HG03575 (cell line): ENCODE results near the gene SARDH.

ENCODE experiments used
- ATAC-seq: cut with Tn5 transposase; IDR thresholded peaks from one replicate; pipeline ENCODE4 v1.9.1; 2021; ENCODE audit not compliant: unreplicated experiment, insufficient number of reproducible peaks, low FRiP score; ENCODE audit errors: extremely low read depth

The SARDH gene, protein sequence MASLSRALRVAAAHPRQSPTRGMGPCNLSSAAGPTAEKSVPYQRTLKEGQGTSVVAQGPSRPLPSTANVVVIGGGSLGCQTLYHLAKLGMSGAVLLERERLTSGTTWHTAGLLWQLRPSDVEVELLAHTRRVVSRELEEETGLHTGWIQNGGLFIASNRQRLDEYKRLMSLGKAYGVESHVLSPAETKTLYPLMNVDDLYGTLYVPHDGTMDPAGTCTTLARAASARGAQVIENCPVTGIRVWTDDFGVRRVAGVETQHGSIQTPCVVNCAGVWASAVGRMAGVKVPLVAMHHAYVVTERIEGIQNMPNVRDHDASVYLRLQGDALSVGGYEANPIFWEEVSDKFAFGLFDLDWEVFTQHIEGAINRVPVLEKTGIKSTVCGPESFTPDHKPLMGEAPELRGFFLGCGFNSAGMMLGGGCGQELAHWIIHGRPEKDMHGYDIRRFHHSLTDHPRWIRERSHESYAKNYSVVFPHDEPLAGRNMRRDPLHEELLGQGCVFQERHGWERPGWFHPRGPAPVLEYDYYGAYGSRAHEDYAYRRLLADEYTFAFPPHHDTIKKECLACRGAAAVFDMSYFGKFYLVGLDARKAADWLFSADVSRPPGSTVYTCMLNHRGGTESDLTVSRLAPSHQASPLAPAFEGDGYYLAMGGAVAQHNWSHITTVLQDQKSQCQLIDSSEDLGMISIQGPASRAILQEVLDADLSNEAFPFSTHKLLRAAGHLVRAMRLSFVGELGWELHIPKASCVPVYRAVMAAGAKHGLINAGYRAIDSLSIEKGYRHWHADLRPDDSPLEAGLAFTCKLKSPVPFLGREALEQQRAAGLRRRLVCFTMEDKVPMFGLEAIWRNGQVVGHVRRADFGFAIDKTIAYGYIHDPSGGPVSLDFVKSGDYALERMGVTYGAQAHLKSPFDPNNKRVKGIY

DNA sequence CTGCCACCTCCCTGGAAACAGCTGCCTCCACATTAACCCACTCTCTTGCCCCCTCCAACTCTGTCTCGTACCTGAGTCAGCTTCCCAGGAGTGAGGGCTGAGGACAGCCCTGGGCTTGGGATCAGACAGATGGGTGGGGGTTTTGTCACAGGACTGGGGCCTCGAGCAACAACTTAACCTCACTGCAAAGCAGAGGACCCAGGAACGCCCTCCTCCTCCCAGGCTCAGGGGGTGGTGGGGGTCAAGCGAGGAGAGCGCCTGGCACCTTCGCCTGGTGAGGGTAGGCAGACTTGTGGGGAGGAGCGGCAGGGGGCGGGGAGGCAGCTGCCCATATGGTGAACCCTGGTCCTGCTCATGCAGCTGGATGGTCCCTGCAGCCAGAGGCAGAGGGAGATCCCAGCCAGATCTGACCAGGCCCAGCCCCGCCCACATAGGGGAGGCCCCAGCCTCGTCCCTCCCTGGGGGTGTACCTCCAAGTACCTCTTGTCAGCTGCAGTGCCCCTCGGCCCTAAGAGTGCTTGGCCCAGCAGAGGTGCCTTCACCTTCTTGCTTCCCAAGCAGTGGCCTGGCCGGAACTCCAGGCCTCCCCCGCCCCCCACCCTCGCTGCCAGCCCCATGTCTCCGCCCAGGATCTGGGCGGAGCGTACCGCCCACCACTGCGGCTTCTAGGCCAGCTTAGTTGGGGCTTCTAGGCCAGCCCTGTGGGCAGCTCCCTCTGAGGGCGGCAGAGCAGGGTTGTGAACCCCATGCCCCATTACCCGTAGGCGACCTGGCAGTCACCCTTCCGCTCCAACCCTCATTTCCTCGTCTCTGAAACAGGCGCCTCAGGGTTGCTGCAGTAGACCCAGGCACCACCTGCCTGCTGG is at the start of gene SARDH:
TSS of gene SARDH (minus strand) at position 579 of the 866 bp plus-strand sequence. CDS start 4,179 bp downstream, outside the sequence.
- ATAC-seq = no peak

DNA sequence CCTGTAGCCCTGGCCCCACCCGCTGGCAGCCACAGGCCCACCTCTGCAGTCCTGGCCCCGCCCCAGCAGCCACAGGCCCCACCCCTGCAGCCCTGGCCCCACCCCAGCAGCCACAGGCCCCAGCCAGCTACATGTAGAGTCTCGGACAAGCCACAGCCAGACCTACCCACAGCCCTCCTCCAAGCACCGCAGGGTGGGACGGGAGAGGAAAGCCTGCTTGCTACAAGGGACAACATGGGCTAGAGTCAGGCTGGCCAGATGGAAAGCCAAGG is 49.5 kb upstream of the SARDH start:
- ATAC-seq = no peak

DNA sequence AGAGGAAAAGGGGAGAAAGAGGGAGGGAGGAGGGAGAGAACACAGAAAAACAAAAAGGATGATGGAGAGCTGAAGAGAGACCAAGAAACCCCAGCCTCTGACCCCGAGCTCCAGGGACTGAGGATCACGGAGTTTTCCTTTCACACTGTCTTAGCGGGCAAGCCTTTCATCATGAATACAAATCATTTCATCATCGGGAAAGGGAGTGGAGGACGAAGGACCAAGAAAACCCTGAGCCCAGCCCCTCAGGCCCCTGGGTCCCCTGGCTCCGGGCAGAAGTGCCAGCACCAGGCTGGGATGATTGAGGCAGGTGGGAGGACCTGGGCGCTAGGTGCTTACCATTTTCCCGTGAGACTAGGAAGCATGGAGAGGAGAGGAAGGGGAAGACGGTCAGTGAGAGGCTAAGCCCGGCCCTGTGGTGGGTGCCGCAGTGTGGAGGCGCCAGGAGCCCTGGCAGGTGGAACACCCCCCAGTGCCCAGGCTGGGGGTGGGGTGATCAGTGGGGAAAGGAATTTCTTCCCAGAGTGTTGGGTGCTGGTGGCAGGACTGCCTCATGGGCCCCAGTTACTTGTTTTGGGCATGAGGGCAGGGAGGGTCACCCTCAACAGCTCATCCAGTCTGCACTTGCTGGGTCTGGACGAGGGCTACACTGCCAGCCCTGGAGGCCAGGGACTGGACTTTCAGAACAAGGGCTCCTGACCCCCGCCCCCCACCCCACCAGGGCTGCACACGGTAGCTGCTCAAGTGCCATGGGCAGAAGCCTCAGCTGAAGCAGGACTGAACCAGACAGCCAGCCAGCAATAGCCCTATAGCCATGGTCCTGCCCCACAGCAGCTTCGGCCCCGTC is 49.0 kb upstream of the SARDH start:
- no peak for ATAC-seq

DNA sequence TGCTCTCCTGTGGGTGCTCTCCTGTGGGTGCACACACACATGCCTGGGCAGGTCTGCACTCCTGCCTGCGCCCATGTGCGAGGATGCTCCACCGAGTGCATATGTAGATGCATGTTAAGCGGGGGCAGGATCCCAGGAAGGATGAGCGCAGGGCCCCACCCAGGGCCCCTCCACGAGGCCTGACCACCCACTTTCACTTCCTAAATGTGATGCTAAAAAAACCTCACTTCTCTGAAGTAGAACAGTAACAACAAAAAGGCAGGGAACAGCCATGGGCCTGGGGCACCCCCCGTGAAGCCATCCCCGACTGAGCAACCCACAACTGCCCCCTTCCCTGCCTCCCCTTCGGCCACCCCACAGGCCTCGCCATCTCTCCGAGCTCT is 48.2 kb upstream of the SARDH start:
- no peak for ATAC-seq

DNA sequence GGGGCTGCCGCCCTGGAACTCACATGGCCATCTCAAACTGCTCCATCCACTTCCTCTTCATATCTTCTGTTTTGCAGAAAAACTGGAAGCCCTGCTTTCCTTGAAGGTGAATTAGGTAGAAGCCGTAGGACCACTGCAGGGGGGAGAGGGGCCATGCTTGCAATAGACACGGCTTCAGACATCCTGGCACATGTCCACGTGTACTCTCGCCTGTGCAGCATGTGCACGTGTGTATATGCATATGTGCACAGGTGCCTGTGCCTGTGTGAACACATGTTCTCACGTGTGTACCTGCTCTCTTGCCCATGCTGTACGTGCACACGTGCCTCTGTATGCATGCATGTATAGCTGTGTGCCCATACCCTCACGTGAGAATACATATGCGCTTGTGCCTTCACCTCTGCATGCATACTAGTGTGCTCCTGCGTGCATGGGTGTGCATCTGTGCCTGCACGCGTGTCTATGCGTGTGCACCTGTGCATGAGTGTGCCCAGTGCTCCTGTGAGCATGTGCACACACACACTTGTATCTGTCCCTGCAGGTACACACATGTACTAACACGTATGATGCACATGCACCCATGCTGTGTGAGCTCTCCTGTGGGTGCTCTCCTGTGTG is 47.7 kb upstream of the SARDH start:
- ATAC-seq = no peak

DNA sequence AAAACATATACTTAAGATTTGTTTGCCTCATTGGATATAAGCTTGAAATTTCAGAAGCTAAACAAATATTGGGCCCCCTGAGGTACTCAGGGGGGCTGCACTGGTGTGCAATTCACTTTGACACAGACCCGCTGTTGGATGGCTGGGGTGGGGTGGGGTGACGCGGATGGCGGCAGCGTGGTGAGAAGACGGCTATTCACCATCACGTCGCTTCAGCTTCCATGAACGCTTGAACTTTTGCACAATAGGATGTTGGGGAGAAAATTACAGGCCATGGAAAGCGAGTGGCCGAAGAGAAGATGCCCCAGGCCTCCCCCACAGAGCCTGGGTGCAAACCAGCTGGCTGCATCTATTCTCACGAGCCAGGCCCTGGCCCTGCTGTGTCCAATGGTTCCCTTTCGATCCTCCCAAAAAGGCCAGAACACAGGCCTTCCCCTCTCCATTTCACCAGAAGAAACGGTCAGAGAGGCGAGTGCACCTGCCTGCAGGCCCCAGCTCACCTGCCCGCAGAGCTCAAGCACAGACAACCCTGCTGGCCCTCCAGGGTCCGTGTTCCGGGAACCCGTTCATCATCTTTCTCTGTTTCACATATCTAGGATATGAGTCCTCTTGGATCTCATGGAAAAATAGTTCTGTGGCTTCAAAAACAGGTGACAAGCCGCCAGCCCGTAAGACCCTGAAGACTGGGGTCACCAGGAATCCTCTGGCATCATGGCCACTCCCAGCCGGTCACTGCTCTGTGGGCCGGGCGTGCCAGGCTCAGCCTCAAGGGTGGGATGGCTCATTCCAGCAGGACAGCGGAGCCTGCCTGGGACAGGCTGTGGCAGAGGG is 46.8 kb upstream of the SARDH start:
- ATAC-seq = no peak

DNA sequence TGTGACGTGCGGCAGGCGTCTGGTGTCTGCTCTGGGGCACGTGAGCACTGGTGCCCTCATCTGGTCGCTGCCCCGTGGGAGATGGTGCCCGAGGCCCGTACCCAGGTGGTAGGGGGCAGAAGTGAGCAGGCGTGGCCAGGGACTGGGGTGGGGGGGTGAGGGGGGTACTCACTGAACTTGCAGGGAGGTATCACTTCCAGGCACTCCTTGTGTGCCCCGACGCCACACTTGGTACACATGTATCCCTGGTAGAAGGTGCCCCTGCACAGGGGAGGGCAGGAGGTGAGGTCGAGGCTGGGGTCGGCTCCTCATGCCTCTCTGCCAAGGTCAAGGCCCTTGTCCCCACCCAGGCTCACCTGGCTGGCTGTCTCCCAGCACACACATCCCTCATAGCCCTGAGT is 45.2 kb upstream of the SARDH start:
- no peak for ATAC-seq

DNA sequence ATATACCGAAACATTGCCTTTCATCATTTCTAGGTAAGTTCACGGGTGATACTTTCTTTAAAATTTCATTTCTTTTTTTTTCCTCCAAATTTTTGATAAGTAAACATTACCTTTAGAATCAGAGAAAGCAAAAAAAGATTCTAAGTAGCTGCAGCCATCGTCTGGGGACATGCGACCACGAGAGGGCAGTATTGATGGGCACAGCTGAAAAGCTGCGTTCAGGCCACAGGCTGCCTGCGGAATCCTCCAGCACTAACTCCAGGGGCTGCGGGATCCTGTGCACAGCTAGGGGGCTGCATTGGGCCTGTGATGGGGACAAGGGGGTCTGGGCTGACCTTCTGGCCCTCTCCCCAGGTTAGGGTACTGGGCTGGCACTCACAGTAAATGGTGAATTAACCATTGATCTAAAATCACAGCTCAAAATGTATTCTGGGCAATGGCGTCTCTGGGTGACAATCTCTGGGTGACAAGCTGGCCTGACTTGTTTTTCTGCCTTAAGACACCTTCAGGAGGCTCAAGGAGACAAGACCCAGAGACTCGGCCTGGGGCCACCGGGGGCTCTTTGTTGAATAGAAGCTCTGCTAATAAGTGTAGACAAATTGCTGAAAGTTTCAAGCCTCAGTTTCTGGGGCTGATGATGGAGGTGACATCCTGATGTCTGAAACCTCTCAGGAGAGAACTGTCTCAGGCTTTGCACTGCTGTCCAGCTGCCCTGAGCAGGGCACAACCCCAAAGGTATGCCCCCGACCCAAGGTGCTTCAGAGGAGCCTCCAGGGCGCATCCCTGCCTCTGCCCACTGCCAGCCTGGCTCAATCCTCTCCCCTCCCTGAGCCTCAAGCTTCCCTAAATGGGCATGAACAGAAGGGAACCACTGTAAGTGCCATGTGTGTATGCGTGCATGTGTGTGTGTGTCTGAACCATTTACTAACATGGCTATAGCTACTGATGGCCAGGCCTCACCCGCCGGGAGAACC is 44.3 kb upstream of the SARDH start:
- ATAC-seq = no peak

DNA sequence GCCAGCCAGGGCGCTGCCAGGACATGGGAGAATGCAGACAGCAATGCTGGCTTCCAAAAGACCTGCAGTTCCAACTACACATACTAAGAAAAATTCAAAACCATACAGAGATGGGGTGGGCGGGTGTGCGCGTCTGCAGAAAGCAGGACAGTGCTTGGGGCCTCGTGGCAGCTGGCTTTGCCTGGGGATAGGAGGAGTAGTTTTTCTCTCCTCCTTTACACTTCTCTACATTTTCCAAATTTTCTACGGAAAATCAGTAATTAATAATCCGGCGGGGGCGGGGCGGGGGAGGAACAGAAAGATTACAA is 43.6 kb upstream of the SARDH start:
- no peak for ATAC-seq

DNA sequence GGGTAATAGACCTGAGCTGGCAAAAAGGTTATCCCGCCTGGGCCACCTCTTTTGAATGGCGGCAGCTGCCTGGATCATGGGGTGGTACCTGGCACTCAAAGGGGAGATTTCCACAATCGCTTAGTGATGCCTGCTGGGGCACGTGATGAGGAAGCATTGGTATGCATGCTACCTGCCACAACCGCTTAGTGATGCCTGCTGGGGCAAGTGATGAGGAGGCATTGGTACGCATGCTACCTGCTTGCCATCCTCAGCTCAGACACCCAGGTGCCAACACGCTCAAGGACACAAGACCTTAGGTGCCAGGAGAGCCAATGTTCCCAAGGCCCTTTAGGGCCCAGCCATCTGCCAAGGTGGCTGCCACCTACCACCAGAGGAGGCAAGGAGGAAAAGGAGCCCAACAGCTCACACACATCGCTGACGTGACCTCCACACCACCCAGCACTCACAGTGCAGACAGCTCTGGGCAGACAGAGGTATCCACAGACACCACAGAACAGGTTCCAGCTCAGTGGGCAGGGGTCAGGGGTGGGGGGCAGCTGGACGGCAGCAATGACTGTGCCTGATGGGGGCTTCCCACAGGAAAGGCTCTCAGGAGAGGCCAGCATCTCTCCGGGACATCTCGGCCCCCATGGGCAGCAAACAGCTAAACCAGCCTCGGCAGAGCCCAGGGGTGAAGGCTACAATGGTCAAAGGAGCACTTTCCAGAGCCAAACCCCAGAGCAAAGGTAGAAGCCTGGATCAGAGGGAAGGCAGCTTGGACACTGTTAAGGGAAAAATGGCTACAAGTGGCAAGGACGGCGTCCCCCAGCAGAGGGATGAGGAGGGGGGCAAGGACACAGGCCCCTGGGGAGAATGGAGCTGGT is 43.0 kb upstream of the SARDH start:
- ATAC-seq = no peak

DNA sequence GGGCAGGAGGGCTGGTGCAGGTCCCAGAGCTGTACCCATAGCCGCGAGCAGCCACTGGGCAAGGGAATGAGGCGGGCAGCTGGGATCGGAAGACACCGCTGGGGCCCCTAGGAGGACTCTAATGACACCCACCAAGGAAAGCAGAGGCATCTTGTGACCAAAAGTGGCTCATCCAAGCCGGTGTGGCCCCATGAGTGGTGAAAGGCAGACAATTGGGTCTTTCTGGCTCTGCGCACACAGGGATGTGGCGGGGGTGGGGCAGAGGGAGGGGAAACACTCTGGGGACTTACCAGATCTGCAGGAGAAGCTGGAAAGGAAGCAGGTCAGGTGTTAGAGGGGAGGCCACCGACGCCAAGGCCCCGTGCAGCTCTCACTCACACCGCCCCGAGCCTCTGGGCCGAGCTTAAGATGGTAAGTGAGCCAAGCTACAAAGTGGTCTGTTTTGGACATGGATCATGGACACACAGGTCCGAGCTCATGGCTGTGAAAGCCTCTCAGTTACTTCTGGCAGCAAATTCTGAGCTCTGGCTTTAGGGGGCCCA is 42.3 kb upstream of the SARDH start:
- no peak for ATAC-seq

DNA sequence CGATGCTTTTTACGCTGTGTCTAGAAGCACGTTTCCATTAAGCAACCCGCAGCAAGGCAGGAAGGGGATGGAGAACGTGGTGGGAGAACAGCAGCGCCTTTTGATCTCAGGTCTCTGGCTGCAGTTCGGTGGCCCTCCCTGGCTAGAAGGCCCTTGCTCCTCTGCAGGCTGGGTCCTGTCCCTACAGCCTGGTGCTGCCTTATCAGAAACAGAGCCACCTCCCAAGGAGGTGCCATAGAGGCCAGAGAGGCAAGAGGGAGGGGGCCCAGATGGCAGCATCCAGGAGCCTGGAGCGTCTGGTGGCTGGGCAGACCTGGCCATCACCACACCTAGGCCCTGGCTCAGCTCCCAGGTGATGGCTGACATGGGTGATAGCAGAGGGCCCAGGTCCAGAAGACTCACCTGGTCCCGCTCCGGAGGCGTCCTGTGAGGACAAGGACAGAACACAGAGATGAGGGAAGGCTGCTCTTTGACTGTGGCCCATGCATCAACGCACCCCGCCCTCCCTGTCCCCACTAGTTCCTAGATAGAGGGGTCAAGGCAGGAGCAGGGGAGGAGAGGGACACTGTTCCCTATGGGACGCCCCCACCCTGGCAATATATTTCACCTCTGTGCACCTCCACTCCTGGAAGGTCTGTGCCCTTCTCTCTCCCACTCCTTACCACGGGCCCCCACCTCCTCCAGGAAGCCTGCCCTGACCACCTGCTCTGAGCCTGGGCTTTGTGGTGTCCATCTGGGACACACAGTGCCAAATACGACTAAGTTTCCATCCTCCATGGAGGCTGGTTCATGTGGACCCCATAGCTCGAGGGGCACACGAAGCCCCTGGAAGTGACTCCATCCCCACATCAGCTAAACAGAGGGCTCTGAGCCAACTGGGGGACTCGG is 41.6 kb upstream of the SARDH start:
- ATAC-seq = no peak

DNA sequence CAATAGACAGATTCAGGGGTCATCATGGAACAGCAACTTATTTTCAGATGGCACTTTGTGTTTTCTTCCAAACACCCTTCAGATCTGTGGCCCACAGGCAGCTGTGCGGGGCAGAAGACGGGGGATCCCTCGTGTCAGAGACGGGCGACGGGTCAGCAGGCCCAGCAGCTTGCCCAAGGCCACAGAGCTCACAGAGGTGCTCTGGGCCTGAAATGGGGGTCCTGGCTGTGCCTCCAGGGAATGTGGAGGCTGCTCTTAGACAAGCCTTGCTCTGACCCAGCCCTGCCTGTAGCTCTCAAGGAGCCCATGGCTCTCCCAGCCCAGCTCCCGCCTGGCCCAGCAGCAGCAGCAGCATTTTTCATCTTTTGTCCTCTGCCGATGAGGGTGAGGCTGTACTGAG is 40.9 kb upstream of the SARDH start:
- no peak for ATAC-seq

DNA sequence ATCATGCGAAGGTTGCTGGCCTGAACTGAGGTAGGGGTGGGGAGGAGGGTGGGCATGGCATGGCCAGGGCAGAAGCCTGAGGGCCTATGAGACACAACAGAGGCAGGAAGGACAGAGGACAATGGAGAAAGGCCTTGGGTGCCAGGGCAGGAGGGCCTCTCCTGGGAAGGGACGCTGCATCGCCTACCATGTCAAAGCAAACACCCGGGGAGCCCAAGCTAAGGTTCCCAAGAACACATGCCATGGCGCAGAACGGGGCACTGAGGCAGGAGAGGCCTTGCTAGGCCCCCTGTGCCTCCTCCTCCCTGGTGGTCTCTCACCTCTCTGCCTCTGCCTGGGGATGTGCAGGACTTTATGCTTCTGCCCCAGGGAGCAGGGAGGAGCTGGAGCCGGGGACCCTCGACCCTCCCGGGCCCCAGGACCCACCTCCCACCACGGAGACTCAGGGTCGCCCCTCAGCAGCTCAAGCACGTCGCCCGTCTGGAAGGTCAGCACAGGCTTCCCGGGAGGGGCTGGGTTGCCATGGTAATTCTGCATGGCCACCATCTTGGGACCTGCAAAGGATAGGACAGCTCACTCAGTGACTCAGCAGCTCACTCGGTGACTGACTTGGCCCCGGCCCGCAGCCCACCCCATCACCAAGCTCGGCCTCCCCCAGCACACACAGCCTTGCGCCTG is 40.3 kb upstream of the SARDH start:
- ATAC-seq = no peak
